ENCODE results near the gene MAPK8IP1. TPM values are rescaled to one million over a fixed set of nuclear protein-coding genes. Genes with fewer than 3 reads are reported as not detected.

MAPK8IP1 gene
- total RNA-seq, 4 donors from 2014 or later: 1.9 to 11.1 (median 2.6) TPM

DNA sequence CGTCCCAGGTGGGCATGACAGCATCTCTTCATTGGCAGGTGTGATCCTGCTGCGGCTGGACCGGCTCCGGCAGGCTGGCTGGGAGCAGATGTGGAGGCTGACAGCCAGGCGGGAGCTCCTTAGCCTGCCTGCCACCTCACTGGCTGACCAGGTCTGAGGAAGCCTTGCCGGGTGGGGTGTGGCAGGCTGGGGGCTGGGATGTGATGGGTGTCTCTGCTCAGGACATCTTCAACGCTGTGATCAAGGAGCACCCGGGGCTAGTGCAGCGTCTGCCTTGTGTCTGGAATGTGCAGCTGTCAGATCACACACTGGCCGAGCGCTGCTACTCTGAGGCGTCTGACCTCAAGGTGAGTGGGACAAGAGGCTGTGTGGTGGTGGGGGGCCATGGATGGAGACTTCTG is 40.5 kb downstream of the MAPK8IP1 start:
- no peaks in the 10 kb centered on the region for H3K36me3 ChIP-seq
- intact Hi-C loops (cut with DNase I; ENCODE audit: low total_unique reads) (no loop called here), in situ Hi-C loops (cut with MboI; ENCODE audit: low pct_ligation_motif_present in 1 of 4, low pct_unique_long_range_greater_than_20kb in 1 of 4, low sequenced_read_pairs in 3 of 4) (no loop called here)
- 68% methylated on average over 11 of the region's 12 CpGs; no CpG with 5 or more reads in 1 of the 2 donors for WGBS, 2 donors (ENCODE audit: low coverage in 1 of 2)
- no peak for TF ChIP-seq POLR2A (IDR thresholded peaks at IDR 0.05)
- TF ChIP-seq, protein P1, sequence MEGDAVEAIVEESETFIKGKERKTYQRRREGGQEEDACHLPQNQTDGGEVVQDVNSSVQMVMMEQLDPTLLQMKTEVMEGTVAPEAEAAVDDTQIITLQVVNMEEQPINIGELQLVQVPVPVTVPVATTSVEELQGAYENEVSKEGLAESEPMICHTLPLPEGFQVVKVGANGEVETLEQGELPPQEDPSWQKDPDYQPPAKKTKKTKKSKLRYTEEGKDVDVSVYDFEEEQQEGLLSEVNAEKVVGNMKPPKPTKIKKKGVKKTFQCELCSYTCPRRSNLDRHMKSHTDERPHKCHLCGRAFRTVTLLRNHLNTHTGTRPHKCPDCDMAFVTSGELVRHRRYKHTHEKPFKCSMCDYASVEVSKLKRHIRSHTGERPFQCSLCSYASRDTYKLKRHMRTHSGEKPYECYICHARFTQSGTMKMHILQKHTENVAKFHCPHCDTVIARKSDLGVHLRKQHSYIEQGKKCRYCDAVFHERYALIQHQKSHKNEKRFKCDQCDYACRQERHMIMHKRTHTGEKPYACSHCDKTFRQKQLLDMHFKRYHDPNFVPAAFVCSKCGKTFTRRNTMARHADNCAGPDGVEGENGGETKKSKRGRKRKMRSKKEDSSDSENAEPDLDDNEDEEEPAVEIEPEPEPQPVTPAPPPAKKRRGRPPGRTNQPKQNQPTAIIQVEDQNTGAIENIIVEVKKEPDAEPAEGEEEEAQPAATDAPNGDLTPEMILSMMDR (IDR thresholded peaks at IDR 0.05): no peak
- no peak for TF ChIP-seq EP300 (IDR thresholded peaks at IDR 0.05; ENCODE audit: low read depth)
- TF ChIP-seq POLR2AphosphoS5 (IDR thresholded peaks at IDR 0.05): no peak
- peaks cover 35% of the 10 kb centered on the region for H3K27me3 ChIP-seq
- no peak overlapping the region for H3K27ac ChIP-seq
- peak; percentile 4 for DNase-seq
- no peaks in the 10 kb centered on the region for H3K9me3 ChIP-seq
- H3K4me1 ChIP-seq: peaks cover 14 to 33% (median 28%) of the 10 kb centered on the region in 4 donors
- H3K4me3 ChIP-seq: no peak overlapping the region

DNA sequence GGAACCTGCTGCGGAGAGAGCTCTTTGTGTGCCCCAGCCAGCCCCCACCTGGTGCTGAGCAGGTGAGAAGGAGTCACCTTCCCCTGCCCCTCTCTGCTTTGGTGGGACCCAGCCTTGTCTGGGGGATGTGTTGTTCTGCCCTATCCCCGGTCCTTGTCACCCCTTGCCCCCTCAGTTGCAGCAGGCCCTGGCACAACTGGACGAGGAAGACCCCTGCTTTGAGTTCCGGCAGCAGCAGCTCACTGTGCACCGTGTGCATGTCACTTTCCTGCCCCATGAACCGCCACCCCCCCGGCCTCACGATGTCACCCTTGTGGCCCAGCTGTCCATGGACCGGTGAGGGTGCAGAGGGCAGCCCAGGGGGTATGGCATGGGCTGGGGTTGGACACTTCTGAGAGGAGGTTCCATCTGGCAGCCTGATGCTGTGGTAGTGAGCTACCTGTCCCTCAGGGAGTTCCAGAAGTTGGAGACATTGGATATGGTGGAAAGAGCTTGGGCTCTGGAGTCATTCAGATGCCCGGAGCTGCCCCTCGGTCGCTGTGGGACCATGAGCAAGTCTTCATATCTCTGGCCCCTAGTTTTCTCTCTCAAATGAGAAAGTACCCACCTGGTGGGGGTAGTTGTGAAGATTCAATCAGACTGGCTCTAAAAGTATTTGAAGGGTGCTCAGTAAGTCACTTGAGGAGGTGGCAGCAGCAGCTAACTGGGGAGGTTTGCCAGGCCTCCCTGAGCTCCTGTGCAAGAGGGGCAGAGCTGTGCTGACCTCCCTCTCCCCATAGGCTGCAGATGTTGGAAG is 41.3 kb downstream of the MAPK8IP1 start:
- WGBS, 2 donors (ENCODE audit: low coverage in 1 of 2): 93 to 100% methylated on average over 5 to 12 of the region's 12 CpGs
- Histone ChIP-seq H3K4me3 (no peak overlapping the region), H3K4me1 (peaks cover 14 to 31% (median 27%) of the 10 kb centered on the region in 4 donors), H3K9me3 (no peaks in the 10 kb centered on the region), H3K27me3 (peaks cover 27% of the 10 kb centered on the region), H3K36me3 (no peaks in the 10 kb centered on the region), H3K27ac (no peak overlapping the region)
- in situ Hi-C loops (cut with MboI; ENCODE audit: low pct_ligation_motif_present in 1 of 4, low pct_unique_long_range_greater_than_20kb in 1 of 4, low sequenced_read_pairs in 3 of 4) (no loop called here), intact Hi-C loops (cut with DNase I; ENCODE audit: low total_unique reads) (no loop called here)
- TF ChIP-seq POLR2AphosphoS5 (IDR thresholded peaks at IDR 0.05): no peak
- TF ChIP-seq POLR2A (IDR thresholded peaks at IDR 0.05): no peak
- TF ChIP-seq EP300 (IDR thresholded peaks at IDR 0.05; ENCODE audit: low read depth): no peak
- TF ChIP-seq, protein P1 (IDR thresholded peaks at IDR 0.05): no peak
- peak; percentile 5 for DNase-seq

DNA sequence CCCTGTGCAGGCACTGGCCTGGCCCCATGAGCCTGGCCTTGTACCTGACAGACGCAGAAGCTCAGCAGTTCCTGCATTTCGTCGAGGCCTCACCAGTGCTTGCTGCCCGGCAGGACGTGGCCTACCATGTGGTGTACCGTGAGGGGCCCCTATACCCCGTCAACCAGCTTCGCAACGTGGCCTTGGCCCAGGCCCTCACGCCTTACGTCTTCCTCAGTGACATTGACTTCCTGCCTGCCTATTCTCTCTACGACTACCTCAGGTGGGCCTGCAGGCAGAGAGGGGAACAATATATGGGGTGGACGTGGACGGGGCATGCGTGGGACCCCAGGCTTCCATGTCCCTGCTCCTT is 41.9 kb downstream of the MAPK8IP1 start:
- Histone ChIP-seq H3K4me1 (peaks cover 8 to 25% (median 21%) of the 10 kb centered on the region in 4 donors), H3K27me3 (peaks cover 22% of the 10 kb centered on the region), H3K4me3 (no peak overlapping the region), H3K9me3 (no peaks in the 10 kb centered on the region), H3K27ac (no peak overlapping the region), H3K36me3 (no peaks in the 10 kb centered on the region)
- in situ Hi-C loops (cut with MboI; ENCODE audit: low pct_ligation_motif_present in 1 of 4, low pct_unique_long_range_greater_than_20kb in 1 of 4, low sequenced_read_pairs in 3 of 4): no loop called here
- peak; percentile 7 for DNase-seq
- no peak for TF ChIP-seq EP300 (IDR thresholded peaks at IDR 0.05; ENCODE audit: low read depth)
- no peak for TF ChIP-seq POLR2AphosphoS5 (IDR thresholded peaks at IDR 0.05)
- intact Hi-C loops (cut with DNase I; ENCODE audit: low total_unique reads): no loop called here
- 70% methylated on average over 15 of the region's 15 CpGs; no CpG with 5 or more reads in 1 of the 2 donors for WGBS, 2 donors (ENCODE audit: low coverage in 1 of 2)

DNA sequence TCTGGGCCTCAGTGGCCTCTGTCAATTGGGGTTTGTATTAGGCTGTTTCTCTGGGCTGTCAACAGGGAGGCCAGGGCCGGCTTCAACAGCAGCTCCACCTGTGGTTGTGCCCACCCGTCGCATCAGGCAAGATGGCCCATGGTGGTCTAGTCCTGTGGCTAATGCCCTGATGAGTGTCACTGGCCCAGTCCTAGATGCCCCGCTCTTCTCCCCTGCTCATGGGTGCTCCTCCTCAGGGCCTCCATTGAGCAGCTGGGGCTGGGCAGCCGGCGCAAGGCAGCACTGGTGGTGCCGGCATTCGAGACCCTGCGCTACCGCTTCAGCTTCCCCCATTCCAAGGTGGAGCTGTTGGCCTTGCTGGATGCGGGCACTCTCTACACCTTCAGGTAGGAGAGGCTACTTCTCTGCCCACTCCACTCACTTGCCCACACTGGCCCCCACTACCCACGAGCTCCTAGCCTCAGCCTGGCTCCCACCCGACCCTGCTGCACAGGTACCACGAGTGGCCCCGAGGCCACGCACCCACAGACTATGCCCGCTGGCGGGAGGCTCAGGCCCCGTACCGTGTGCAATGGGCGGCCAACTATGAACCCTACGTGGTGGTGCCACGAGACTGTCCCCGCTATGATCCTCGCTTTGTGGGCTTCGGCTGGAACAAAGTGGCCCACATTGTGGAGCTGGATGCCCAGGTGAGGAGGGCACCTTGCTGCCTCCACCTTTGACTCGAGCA is 42.4 kb downstream of the MAPK8IP1 start:
- WGBS, 2 donors (ENCODE audit: low coverage in 1 of 2): 92% methylated on average over 27 of the region's 27 CpGs; no CpG with 5 or more reads in 1 of the 2 donors
- DNase-seq: no peak
- intact Hi-C loops (cut with DNase I; ENCODE audit: low total_unique reads): no loop called here

More for the DNA sequence above, 42.4 kb downstream of the MAPK8IP1 start:
- Histone ChIP-seq H3K9me3 (no peaks in the 10 kb centered on the region), H3K27me3 (peaks cover 16% of the 10 kb centered on the region), H3K36me3 (no peaks in the 10 kb centered on the region), H3K4me1 (peaks cover 7 to 19% (median 16%) of the 10 kb centered on the region in 4 donors), H3K4me3 (no peak overlapping the region), H3K27ac (no peak overlapping the region)
- no peak for TF ChIP-seq EP300 (IDR thresholded peaks at IDR 0.05; ENCODE audit: low read depth)
- no peak for TF ChIP-seq POLR2A (IDR thresholded peaks at IDR 0.05)
- no peak for TF ChIP-seq POLR2AphosphoS5 (IDR thresholded peaks at IDR 0.05)
- TF ChIP-seq, protein P1 (IDR thresholded peaks at IDR 0.05): no peak
- in situ Hi-C loops (cut with MboI; ENCODE audit: low pct_ligation_motif_present in 1 of 4, low pct_unique_long_range_greater_than_20kb in 1 of 4, low sequenced_read_pairs in 3 of 4): no loop called here

Measured in transverse colon (tissue), 4 donors.